HG03565 (cell line): ENCODE results near the gene USP3.
"Not testable (repeated sequence)": the region's sequence is repeated elsewhere in the genome, so short reads cannot be mapped to it uniquely, and the experiment has no call there.

ENCODE experiments used
- ATAC-seq: cut with Tn5 transposase; IDR thresholded peaks from one replicate; pipeline ENCODE4 v1.9.1; 2021; ENCODE audit warnings: mild to moderate bottlenecking, moderate library complexity; ENCODE audit not compliant: unreplicated experiment

The USP3 gene

GRCh38 chr15:63509955-63510940 is 5.9 kb downstream of the USP3 start:
- no peak for ATAC-seq

- ATAC-seq = no peak
Observed at GRCh38 chr15:63512148-63512547, 7.8 kb downstream of the USP3 start.

- ATAC-seq = no peak
Observed at GRCh38 chr15:63513271-63513670, 8.9 kb downstream of the USP3 start.

- ATAC-seq = no peak
Observed at GRCh38 chr15:63513728-63514127, 9.3 kb downstream of the USP3 start.

GRCh38 chr15:63514531-63514943 is 10.1 kb downstream of the USP3 start:
- no peak for ATAC-seq

- ATAC-seq = no peak
Observed at GRCh38 chr15:63517202-63517601, 12.8 kb downstream of the USP3 start.

- ATAC-seq = no peak
Observed at GRCh38 chr15:63517628-63518027, 13.2 kb downstream of the USP3 start.

- no peak for ATAC-seq
Observed at GRCh38 chr15:63519041-63519440, 14.6 kb downstream of the USP3 start.

- ATAC-seq = no peak
Observed at GRCh38 chr15:63519548-63520178, 15.3 kb downstream of the USP3 start.

GRCh38 chr15:63520462-63520861 is 16.1 kb downstream of the USP3 start:
- ATAC-seq = not testable (repeated sequence)

GRCh38 chr15:63522225-63522578 is 17.8 kb downstream of the USP3 start:
- ATAC-seq = no peak

- no peak for ATAC-seq
Observed at GRCh38 chr15:63523306-63523990, 19.1 kb downstream of the USP3 start.

- no peak for ATAC-seq
Observed at GRCh38 chr15:63524316-63525015, 20.1 kb downstream of the USP3 start.

GRCh38 chr15:63526401-63526800 is 22.0 kb downstream of the USP3 start:
- no peak for ATAC-seq

- no peak for ATAC-seq
Observed at GRCh38 chr15:63528138-63528659, 23.8 kb downstream of the USP3 start.

- ATAC-seq = no peak
Observed at GRCh38 chr15:63530235-63530634, 25.8 kb downstream of the USP3 start.

GRCh38 chr15:63530752-63531299 is 26.4 kb downstream of the USP3 start:
- ATAC-seq = no peak

GRCh38 chr15:63531586-63531985 is 27.2 kb downstream of the USP3 start:
- ATAC-seq = no peak

- no peak for ATAC-seq
Observed at GRCh38 chr15:63532307-63532744, 27.9 kb downstream of the USP3 start.

- not testable (repeated sequence) for ATAC-seq
Observed at GRCh38 chr15:63534888-63535287, 30.5 kb downstream of the USP3 start.
